Measurements from ENCODE around the gene CTSL. TPM values are rescaled to one million over a fixed set of nuclear protein-coding genes. Genes with fewer than 3 reads are reported as not detected.

CTSL gene
- total and polyA plus RNA-seq, 2 of the 13 experiments (the other 11 are each of a cell fraction or from before 2014, with no cell fraction given): 78.1 to 113 TPM

- intact Hi-C loops (cut with micrococcal nuclease; ENCODE audit: unreplicated experiment): no loop called here
- ChIA-PET POLR2A (interaction anchor here (0.9 to 2.2 kb wide), 2 partner anchors 12 to 102 kb away, joined by 3 to 20 read pairs; partner anchors contain the start of gene CTSL), CTCF (ENCODE audit: low intra/inter-chr PET ratio, low total read pairs) (no interaction called here)
- Histone ChIP-seq H4K20me1 (ENCODE audit: insufficient read depth, low read length) (no peaks in the 10 kb centered on the region), H3K4me3 (replicated peaks in 1 of 3; ENCODE audit: insufficient read depth in 1 of 3, low read depth in 2 of 3, low read length in 3 of 3) (no peak overlapping the region; a peak in 1 of 6 replicates), H3K4me1 (ENCODE audit: insufficient read depth, low read length) (peaks cover 49% of the 10 kb centered on the region), H3K4me2 (ENCODE audit: low read depth, low read length) (peak overlapping the region; percentile 45), H3K79me2 (ENCODE audit: insufficient read depth, low read length) (no peaks in the 10 kb centered on the region), H3K36me3 (replicated peaks in 1 of 2; ENCODE audit: control insufficient read depth in 1 of 2, insufficient read depth in 2 of 2, low read length in 2 of 2) (no peaks in the 10 kb centered on the region), H3K9ac (ENCODE audit: insufficient read depth, low read depth, low read length) (no peak overlapping the region), H3K9me3 (ENCODE audit: low read length) (no peaks in the 10 kb centered on the region), H2AFZ (ENCODE audit: low read length) (no peak overlapping the region), H3K27ac (ENCODE audit: extremely low read length, insufficient read depth, low read length) (no peak overlapping the region), H3K27me3 (ENCODE audit: control insufficient read depth in 1 of 2, insufficient read depth in 2 of 2, low read length in 2 of 2) (peaks cover 0 to 5% of the 10 kb centered on the region in 2 experiments; a peak in 1 of 5 replicates)
- DNase-seq (ENCODE audit: low spot score) (peak; percentile 89), ATAC-seq (peak; percentile 80), FAIRE-seq (peak; percentile 84)
- 0% methylated on average over 2 of the region's 2 CpGs for WGBS (ENCODE audit: low lambda C conversion rate)
- in situ Hi-C loops (cut with HindIII; ENCODE audit: extremely low pct_ligation_motif_present, low pct_unique_long_range_greater_than_20kb): no loop called here
- no TSS peak for BruUV-seq (replicated peaks)
- TF ChIP-seq ATF2 (CRISPR knock-in tag; IDR thresholded peaks at IDR 0.05): no peak; the same call in 1 of the 2 replicates
- no peak for TF ChIP-seq ELF4 (CRISPR knock-in tag; IDR thresholded peaks at IDR 0.05; ENCODE audit: borderline replicate concordance)
- TF ChIP-seq NFE2L1 (CRISPR knock-in tag; IDR thresholded peaks at IDR 0.05; ENCODE audit: borderline replicate concordance): no peak
- TF ChIP-seq U2AF2 (IDR thresholded peaks at IDR 0.05; ENCODE audit: low read depth, low read length): no peak
- peak; percentile 47; the same call in 1 of the 2 replicates for TF ChIP-seq HDAC1 (CRISPR knock-in tag; IDR thresholded peaks at IDR 0.05)
- no peak for TF ChIP-seq FOXA1 (IDR thresholded peaks at IDR 0.05)
- peak; percentile 85 for TF ChIP-seq FOXA1 (CRISPR knock-in tag; IDR thresholded peaks at IDR 0.05)
- TF ChIP-seq CREBL2 (CRISPR knock-in tag; IDR thresholded peaks at IDR 0.05; ENCODE audit: borderline replicate concordance): no peak
- no peak for TF ChIP-seq ZNF557 (CRISPR knock-in tag; IDR thresholded peaks at IDR 0.05)
- no peak for TF ChIP-seq ZBTB39 (CRISPR knock-in tag; IDR thresholded peaks at IDR 0.05)
- TF ChIP-seq RXRB (CRISPR knock-in tag; IDR thresholded peaks at IDR 0.05; ENCODE audit: borderline replicate concordance): peak; percentile 55; the same call in 1 of the 2 replicates
- no peak for TF ChIP-seq ZSCAN21 (CRISPR knock-in tag; IDR thresholded peaks at IDR 0.05; ENCODE audit: borderline replicate concordance)
- TF ChIP-seq ZNF644 (CRISPR knock-in tag; IDR thresholded peaks at IDR 0.05; ENCODE audit: low read depth): peak; percentile 88
- TF ChIP-seq TSC22D2 (CRISPR knock-in tag; IDR thresholded peaks at IDR 0.05; ENCODE audit: borderline replicate concordance): 0 out of 2 replicates have a peak, but pooled peaks have one; percentile 34
- TF ChIP-seq ZNF512 (CRISPR knock-in tag; IDR thresholded peaks at IDR 0.05): no peak
- no peak for TF ChIP-seq ZNF556 (CRISPR knock-in tag; IDR thresholded peaks at IDR 0.05; ENCODE audit: borderline replicate concordance)
- no peak for TF ChIP-seq ZNF343 (CRISPR knock-in tag; IDR thresholded peaks at IDR 0.05)
- TF ChIP-seq TAF1 (CRISPR knock-in tag; IDR thresholded peaks at IDR 0.05): no peak
- no peak for TF ChIP-seq ZNF44 (CRISPR knock-in tag; IDR thresholded peaks at IDR 0.05)
- no peak for TF ChIP-seq NAIF1 (CRISPR knock-in tag; IDR thresholded peaks at IDR 0.05; ENCODE audit: borderline replicate concordance)
- no peak for TF ChIP-seq ZMAT3 (CRISPR knock-in tag; conservative IDR thresholded peaks at IDR 0.05)
- TF ChIP-seq RARG (CRISPR knock-in tag; IDR thresholded peaks at IDR 0.05; ENCODE audit: low read depth): no peak
These were observed 11.1 kb upstream of the CTSL start for GRCh38 chr9:87714819-87715218.
